Spinal cord (tissue), 10 donors: ENCODE data around the gene ERLIN1. TPM values are rescaled to one million over a fixed set of nuclear protein-coding genes. Genes with fewer than 3 reads are reported as not detected.
A peak's percentile ranks its signal among the peaks of the same experiment; 100 is the strongest.
"Not testable (repeated sequence)": the region's sequence is repeated elsewhere in the genome, so short reads cannot be mapped to it uniquely, and the experiment has no call there.

Source experiments
- DNase-seq, 6 donors: peaks; one replicate each; pipeline versions ENCODE4 v3.0.0 to v3.0.0-alpha.2; 2013 to 2015; ENCODE audit warnings: low spot score in 6 of 6, low read depth in 4 of 6
- H3K27ac ChIP-seq: one replicate; pipeline ENCODE4 v1.5.1; 2013; ENCODE audit warnings: low read depth, low read length, control low read depth
- H3K27me3 ChIP-seq: one replicate; pipeline ENCODE4 v1.6.1; 2013; ENCODE audit warnings: low read length; ENCODE audit not compliant: control insufficient read depth, insufficient read depth
- H3K36me3 ChIP-seq: one replicate; pipeline ENCODE4 v1.6.1; 2013; ENCODE audit warnings: low read length; ENCODE audit not compliant: control insufficient read depth, insufficient read depth
- H3K4me1 ChIP-seq: one replicate; pipeline ENCODE4 v1.6.1; 2013; ENCODE audit warnings: low read length; ENCODE audit not compliant: control insufficient read depth, insufficient read depth
- H3K4me3 ChIP-seq: one replicate; pipeline ENCODE4 v1.5.1; 2013; ENCODE audit warnings: low read depth, low read length, control low read depth
- H3K9me3 ChIP-seq: one replicate; pipeline ENCODE4 v1.6.1; 2013; ENCODE audit warnings: low read length; ENCODE audit not compliant: control insufficient read depth, insufficient read depth
- WGBS: methylation state at CpG from one replicate; pipeline ENCODE4 v1.1.5; 2013; ENCODE audit warnings: missing lambda C conversion rate; ENCODE audit not compliant: insufficient coverage; 5-methylcytosine and 5-hydroxymethylcytosine counted together
- polyA plus RNA-seq, 2 donors: library from polyadenylated mRNA; unstranded; fragments of 120-200 nt; gene quantifications; one replicate each; pipeline ENCODE4 v1.2.1, GENCODE V29; 2013; ENCODE audit not compliant: insufficient read length in 2 of 2
- total RNA-seq, 2 donors: library from RNA; depleted of rRNA in 1 of 2; stranded (reverse); fragments of 120-200 nt in 1 of 2; fragments of >200 nt in 1 of 2; gene quantifications; one replicate each; pipeline versions ENCODE4 v1.2.3 to v1.2.4, GENCODE V29; 2013 to 2014
- donor health status: healthy.

ERLIN1 gene
- total and polyA plus RNA-seq, 4 donors = 20.7 to 24.8 (median 21.2) TPM

DNA sequence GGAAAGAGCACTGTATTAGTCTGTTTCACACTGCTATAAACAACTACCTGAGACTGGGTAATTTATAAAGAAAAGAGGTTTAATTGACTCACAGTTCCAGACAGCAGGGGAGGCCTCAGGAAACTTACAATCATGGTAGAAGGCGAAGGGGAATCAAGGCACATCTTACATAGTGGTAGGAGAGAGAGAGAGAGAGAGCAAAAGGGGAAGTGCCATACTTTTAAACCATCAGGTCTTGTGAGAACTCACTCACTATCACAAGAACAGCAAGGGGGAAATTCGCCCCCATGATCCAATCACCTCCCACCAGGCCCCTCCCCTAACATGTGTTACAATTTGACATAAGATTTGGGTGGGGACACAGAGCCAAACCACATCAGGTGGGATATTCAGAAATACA, 60.5 kb downstream of the ERLIN1 start:
- WGBS = no CpG with 5 or more reads among the region's 2 CpGs
- not testable (repeated sequence) for H3K4me3 ChIP-seq, H3K9me3 ChIP-seq

DNA sequence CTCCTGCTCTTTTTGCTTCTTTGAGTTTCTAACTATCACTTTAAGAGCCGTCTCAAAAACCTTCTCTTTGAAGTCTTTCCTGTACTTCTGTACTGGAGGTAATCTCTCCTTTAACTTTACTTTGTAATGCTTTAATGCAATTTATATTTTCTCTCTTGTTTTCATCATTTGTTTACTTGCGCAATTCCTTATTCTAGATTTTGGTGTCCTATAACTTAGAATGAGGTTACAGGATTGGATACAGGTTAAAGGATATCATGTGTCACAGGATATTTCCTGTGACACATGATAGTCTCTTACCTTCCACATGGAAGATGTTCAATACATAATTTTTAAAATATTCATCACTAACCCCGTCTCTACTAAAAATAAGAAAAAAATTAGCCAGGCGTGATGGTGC, 61.7 kb downstream of the ERLIN1 start:
- Histone ChIP-seq H3K4me3 (no peak overlapping the region), H3K4me1 (no peaks in the 10 kb centered on the region), H3K27me3 (no peaks in the 10 kb centered on the region), H3K9me3 (no peaks in the 10 kb centered on the region), H3K27ac (no peak overlapping the region), H3K36me3 (no peaks in the 10 kb centered on the region)
- DNase-seq = no peak
- WGBS = no CpG with 5 or more reads among the region's 4 CpGs

More for the DNA sequence above, 60.5 kb downstream of the ERLIN1 start:
- H3K4me1 ChIP-seq, H3K36me3 ChIP-seq, DNase-seq, H3K27ac ChIP-seq, H3K27me3 ChIP-seq: not testable (repeated sequence)

DNA sequence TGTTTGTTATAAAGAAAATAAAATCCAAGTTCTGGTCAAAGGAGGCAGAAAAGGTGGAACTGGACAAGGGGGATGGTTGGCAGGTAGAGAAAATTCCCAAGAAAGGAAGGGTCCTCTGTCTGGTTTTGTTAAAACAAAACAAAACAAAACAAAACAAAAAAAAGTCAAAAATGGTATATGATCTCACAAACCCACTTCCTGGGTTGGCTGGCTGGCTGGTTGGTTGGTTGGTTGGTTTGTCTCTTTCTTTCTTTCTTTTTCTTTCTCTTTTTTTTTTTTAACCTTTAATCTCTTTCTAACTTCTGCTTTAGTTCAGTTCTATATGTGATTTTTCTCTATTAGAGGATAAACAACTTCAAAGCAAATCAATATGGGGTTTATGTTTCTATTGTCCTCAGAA, 63.0 kb downstream of the ERLIN1 start:
- H3K4me3 ChIP-seq = no peak overlapping the region
- H3K9me3 ChIP-seq = no peaks in the 10 kb centered on the region
- no peaks in the 10 kb centered on the region for H3K27me3 ChIP-seq
- no peaks in the 10 kb centered on the region for H3K36me3 ChIP-seq
- DNase-seq = no peak
- H3K27ac ChIP-seq = no peak overlapping the region
- no peaks in the 10 kb centered on the region for H3K4me1 ChIP-seq

DNA sequence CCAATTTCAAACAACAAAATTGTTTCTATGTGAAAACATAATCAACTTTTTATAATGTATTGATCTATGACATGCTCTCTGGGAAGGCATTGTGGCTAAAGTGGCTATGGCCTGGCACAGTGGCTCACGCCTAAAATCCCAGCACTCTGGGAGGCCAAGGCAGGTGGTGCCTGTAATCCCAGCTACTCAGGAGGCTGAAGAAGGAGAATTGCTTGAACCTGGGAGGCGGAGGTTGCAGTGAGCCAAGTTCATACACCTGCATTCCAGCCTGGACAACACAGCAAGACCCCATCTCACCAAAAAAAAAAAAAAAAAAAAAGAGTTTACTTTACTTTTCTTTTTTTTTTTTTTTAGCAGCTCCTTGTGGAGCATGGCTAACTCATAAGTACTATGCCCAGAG, 65.3 kb downstream of the ERLIN1 start:
- H3K9me3 ChIP-seq = no peaks in the 10 kb centered on the region
- no peaks in the 10 kb centered on the region for H3K27me3 ChIP-seq
- H3K27ac ChIP-seq = no peak overlapping the region
- H3K4me1 ChIP-seq = no peaks in the 10 kb centered on the region
- WGBS = no CpG with 5 or more reads among the region's 2 CpGs
- no peak for DNase-seq
- no peak overlapping the region for H3K4me3 ChIP-seq
- no peaks in the 10 kb centered on the region for H3K36me3 ChIP-seq

DNA sequence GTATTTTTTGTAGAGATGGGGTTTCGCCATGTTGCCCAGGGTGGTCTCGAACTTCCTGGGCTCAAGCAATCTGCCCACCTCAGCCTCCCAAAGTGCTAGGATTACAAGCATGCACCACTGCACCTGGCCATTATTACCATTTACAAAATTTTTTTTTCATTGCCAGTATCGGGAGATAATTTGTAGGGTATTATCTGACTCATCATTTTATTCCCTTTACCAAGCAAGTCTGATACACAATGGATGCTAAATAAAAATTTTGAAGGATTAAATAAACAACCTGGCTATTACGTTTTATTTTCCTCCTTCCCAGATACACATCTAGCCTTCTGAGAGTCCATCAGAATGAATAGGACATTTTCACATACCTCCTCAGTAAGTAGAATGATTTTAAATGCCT, 66.1 kb downstream of the ERLIN1 start:
- no peak overlapping the region for H3K27ac ChIP-seq
- no peak for DNase-seq
- no peak overlapping the region for H3K4me3 ChIP-seq
- no peaks in the 10 kb centered on the region for H3K4me1 ChIP-seq
- H3K36me3 ChIP-seq = no peaks in the 10 kb centered on the region
- no peaks in the 10 kb centered on the region for H3K27me3 ChIP-seq
- no CpG with 5 or more reads among the region's 4 CpGs for WGBS
- no peaks in the 10 kb centered on the region for H3K9me3 ChIP-seq

DNA sequence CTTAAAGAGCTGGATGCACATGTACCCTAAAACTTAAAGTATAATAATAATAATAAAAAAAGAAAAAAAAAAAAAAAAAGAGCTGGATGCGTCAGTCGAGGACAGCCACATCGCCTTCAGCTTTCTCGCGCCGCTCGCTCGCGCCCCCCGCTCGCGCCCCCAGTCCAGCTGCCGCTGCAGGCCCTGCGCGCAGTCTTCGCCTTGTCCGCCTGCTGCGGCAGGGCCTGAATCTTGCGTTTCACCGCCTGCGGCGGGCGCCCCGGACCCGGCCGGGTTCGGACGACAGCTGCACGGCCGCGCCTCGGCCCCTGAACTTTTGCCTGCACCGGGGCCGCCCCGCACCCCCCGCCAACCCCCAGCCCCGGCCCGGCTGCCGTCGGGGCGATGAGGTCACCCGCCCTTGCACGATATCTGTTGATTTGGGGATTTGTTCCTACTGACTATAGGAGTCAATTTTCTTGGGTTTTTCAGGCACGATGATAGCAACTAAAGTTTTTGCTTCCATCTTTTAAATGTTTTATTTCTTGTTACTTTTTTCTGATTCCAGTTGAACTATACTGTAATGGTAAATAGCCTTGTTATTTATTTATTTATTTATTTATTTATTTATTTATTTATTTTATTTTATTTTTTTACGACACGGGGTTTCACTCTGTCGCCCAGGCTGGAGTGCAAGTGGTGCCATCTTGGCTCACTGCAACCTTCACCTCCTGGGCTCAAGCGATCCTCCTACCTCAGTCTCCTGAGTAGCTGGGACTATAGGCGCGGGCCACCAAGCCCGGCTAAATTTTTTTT, 70.7 kb downstream of the ERLIN1 start:
- Histone ChIP-seq H3K4me3 (no peak overlapping the region), H3K4me1 (no peaks in the 10 kb centered on the region), H3K36me3 (no peaks in the 10 kb centered on the region), H3K9me3 (no peaks in the 10 kb centered on the region), H3K27ac (no peak overlapping the region), H3K27me3 (peaks cover 6% of the 10 kb centered on the region)
- 3% methylated on average over 22 of the region's 51 CpGs for WGBS
- peak in 3 of 6 donors; percentile 1 to 43 (median 22) for DNase-seq

DNA sequence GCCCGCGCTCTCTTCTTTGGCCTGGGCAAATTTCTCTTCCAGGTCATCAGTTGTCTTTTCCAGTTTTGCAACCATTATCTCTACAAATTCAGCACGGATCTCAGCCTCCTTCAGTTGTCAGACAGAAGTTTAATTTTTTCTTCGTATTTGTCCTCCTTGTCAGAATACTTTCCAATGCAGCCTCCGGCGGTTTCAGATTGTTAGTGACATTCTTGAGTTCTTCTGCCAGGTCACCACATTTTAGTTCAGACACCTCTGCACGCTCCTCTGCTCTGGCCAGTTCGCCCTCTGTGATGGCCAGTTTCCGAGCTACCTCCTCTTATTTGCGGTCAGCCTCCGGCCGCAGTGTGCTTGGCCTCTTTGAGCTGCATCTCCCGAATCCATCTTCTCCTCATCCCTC, 71.4 kb downstream of the ERLIN1 start:
- no peaks in the 10 kb centered on the region for H3K36me3 ChIP-seq
- no peak for DNase-seq
- H3K27ac ChIP-seq = no peak overlapping the region
- H3K4me1 ChIP-seq = no peaks in the 10 kb centered on the region
- H3K9me3 ChIP-seq = no peaks in the 10 kb centered on the region
- no peak overlapping the region for H3K4me3 ChIP-seq
- peaks cover 6% of the 10 kb centered on the region for H3K27me3 ChIP-seq
- 88% methylated on average over 13 of the region's 13 CpGs for WGBS

DNA sequence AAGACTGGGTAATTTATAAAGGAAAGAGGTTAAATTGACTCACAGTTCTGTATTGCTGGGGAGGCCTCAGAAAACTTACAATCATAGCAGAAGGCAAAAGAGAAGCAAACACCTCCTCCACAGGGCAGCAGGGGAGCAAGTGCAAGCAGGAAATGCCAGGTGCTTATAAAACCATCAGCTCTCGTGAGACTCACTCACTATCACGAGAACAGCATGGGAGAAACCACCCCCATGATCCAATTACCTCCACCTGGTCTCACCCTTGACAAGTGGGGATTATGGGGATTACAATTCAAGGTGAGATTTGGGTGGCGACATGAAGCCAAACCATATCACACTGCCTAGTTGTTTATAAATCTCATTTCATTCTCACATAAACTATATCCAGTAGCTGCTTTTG, 76.2 kb downstream of the ERLIN1 start:
- no peak for DNase-seq
- WGBS = no CpG with 5 or more reads among the region's 3 CpGs
- no peaks in the 10 kb centered on the region for H3K36me3 ChIP-seq
- no peaks in the 10 kb centered on the region for H3K4me1 ChIP-seq
- no peak overlapping the region for H3K4me3 ChIP-seq
- H3K27ac ChIP-seq = no peak overlapping the region
- H3K9me3 ChIP-seq = no peaks in the 10 kb centered on the region
- peaks cover 6% of the 10 kb centered on the region for H3K27me3 ChIP-seq

DNA sequence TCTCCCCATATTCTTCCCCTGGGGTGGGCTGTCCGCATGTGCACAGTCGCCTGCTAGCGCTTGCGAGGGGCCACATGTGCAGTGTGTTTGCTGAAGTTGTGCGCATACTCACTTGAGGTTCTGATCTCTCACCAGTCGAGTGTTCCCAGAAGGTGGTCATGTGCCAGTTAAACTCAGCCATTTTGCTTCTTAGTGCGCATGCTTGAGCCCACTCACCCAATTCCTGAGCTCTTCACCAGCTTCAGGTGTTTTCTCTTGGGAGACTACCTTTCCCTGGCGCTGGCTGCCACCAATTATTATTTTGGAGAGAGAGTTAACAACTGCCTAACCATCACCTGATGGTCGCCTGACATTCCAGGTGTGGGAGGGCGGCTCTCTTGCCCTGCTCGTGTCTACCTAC, 79.0 kb downstream of the ERLIN1 start:
- H3K36me3 ChIP-seq = no peaks in the 10 kb centered on the region
- no peaks in the 10 kb centered on the region for H3K4me1 ChIP-seq
- H3K9me3 ChIP-seq = no peaks in the 10 kb centered on the region
- no peak overlapping the region for H3K27ac ChIP-seq
- WGBS = 92% methylated on average over 6 of the region's 11 CpGs
- H3K4me3 ChIP-seq = no peak overlapping the region
- H3K27me3 ChIP-seq = no peaks in the 10 kb centered on the region
- no peak for DNase-seq

DNA sequence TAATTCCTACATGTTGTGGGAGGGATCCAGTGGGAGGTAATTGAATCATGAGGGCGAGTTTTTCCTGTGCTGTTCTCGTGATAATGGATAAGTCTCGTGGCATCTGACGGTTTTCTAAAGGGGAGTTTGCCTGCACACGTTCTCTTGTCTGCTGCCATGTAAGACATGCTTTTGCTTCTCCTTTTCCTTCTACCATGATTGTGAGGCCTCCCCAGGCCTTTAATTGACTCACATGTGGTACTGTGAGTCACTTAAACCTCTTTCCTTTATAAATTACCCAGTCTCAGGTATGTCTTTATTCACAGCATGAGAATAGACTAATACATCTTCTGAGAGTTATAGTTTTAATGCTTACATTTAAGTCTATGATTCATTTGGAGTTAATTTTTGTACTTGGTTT, 81.5 kb downstream of the ERLIN1 start:
- no peaks in the 10 kb centered on the region for H3K9me3 ChIP-seq
- DNase-seq = no peak
- 80% methylated on average over 1 of the region's 5 CpGs for WGBS

More for the DNA sequence above, 81.5 kb downstream of the ERLIN1 start:
- Histone ChIP-seq H3K4me3 (no peak overlapping the region), H3K36me3 (no peaks in the 10 kb centered on the region), H3K27ac (no peak overlapping the region), H3K27me3 (no peaks in the 10 kb centered on the region), H3K4me1 (no peaks in the 10 kb centered on the region)
